Lower leg skin (tissue), 3 donors: Measurements from ENCODE around the gene VSIG2.

Experiments
- POLR2A ChIP-seq, 2 donors: fragments of 450-650 bp; IDR thresholded peaks; one replicate each; pipeline ENCODE4 v1.6.1; 2016 to 2017; ENCODE audit warnings: antibody characterized with exemption in 2 of 2, mild to moderate bottlenecking in 1 of 2, moderate library complexity in 1 of 2
- TF ChIP-seq, protein P1 (sequence below), 3 donors: fragments of 450-650 bp; IDR thresholded peaks; one replicate each; pipeline ENCODE4 v1.5.1; 2016; ENCODE audit warnings: antibody characterized with exemption in 3 of 3, mild to moderate bottlenecking in 3 of 3, moderate library complexity in 2 of 3

GRCh38 chr11:124760205-124760652, 8.2 kb upstream of the VSIG2 start:
- TF ChIP-seq, protein P1, sequence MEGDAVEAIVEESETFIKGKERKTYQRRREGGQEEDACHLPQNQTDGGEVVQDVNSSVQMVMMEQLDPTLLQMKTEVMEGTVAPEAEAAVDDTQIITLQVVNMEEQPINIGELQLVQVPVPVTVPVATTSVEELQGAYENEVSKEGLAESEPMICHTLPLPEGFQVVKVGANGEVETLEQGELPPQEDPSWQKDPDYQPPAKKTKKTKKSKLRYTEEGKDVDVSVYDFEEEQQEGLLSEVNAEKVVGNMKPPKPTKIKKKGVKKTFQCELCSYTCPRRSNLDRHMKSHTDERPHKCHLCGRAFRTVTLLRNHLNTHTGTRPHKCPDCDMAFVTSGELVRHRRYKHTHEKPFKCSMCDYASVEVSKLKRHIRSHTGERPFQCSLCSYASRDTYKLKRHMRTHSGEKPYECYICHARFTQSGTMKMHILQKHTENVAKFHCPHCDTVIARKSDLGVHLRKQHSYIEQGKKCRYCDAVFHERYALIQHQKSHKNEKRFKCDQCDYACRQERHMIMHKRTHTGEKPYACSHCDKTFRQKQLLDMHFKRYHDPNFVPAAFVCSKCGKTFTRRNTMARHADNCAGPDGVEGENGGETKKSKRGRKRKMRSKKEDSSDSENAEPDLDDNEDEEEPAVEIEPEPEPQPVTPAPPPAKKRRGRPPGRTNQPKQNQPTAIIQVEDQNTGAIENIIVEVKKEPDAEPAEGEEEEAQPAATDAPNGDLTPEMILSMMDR (IDR thresholded peaks at IDR 0.05): no peak
- TF ChIP-seq POLR2A (IDR thresholded peaks at IDR 0.05): no peak
